Skeletal muscle cell (primary cell): Measurements from ENCODE around the gene CGB3.
"Not testable (repeated sequence)": the region's sequence is repeated elsewhere in the genome, so short reads cannot be mapped to it uniquely, and the experiment has no call there.

Experiments
- DNase-seq: peaks from one replicate; pipeline ENCODE4 v3.0.0-alpha.2; 2010; ENCODE audit warnings: low read depth
- H3K4me3 ChIP-seq: 2 replicates; pipeline ENCODE4 v1.5.1; 2011; ENCODE audit warnings: low read depth, mild to moderate bottlenecking, control low read depth, low read length, moderate library complexity

Gene CGB3

DNA sequence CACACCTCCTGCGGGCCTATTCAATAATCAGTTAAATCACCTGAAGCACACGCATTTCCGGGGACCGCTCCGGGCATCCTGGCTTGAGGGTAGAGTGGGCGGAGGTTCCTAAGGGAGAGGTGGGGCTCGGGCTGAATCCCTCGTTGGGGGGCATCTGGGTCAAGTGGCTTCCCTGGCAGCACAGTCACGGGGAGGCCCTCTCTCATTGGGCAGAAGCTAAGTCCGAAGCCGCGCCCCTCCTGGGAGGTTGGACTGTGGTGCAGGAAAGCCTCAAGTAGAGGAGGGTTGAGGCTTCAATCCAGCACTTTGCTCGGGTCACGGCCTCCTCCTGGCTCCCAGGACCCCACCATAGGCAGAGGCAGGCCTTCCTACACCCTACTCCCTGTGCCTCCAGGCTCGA is 19.4 kb upstream of the CGB3 start, which contains the start of gene CGB5:
TSS of gene CGB5 (plus strand) at position 301 of the 400 bp plus-strand sequence. CDS start 362 bp downstream, outside the sequence.
- DNase-seq, H3K4me3 ChIP-seq: not testable (repeated sequence)

DNA sequence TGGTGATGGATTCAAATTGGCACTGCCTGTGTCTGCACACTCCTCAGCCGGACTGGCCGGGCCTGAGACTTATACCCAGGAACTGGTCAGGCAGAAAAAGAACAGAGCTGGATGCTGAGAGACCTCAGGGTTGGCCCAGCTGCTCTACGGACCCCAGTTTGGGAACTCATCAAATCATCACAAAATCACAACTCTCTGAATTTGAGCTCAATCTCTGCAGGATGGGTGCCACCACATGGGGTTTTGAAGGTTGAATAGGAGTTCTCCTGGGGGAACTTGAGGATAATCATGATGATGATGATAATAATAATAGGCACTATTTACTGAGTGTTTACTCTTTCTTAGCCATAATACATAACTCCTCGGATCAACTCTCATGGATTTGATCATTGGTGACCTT is 18.5 kb upstream of the CGB3 start:
- not testable (repeated sequence) for H3K4me3 ChIP-seq, DNase-seq

- no peak overlapping the region for H3K4me3 ChIP-seq
- DNase-seq, result no peak
Measured at GRCh38 chr19:49042177-49042576, 18.0 kb upstream of the CGB3 start.

- not testable (repeated sequence) for H3K4me3 ChIP-seq, DNase-seq
Measured at GRCh38 chr19:49039736-49040135, 15.6 kb upstream of the CGB3 start.

- DNase-seq, H3K4me3 ChIP-seq: not testable (repeated sequence)
Measured at GRCh38 chr19:49038557-49039276, 14.6 kb upstream of the CGB3 start.

GRCh38 chr19:49038111-49038510 is 14.0 kb upstream of the CGB3 start:
- not testable (repeated sequence) for H3K4me3 ChIP-seq, DNase-seq

DNA sequence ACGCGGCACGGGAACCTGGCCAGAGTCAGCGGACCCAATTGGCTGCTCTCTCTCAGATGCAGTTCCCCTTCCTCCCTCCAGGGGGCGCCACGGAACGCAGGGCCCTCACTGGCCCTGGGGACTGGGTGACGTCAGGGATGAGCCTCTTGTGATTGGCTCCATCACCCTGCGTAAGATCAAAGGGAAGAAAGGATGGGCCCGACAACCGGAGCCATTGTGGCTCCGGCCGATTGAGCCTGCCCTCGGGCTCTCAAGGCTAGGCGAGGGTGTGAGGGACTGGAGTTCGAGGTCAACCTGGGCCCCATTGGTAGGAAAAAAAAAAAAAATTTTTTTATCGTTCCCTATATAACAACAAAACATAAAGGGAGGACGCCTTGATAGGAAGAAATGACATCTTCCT is 12.7 kb upstream of the CGB3 start, which contains the start of gene CGB1:
TSS of gene CGB1 (minus strand) at position 81 of the 400 bp plus-strand sequence. CDS start 184 bp downstream, outside the sequence.
- not testable (repeated sequence) for DNase-seq

GRCh38 chr19:49031642-49032301 is 7.6 kb upstream of the CGB3 start, which contains the start of gene CGB2:
Gene CGB2, plus strand, starts transcription at chr19:49031890. Its CDS starts 206 bp downstream, at chr19:49032096.
- not testable (repeated sequence) for H3K4me3 ChIP-seq, DNase-seq

More for the DNA sequence above, 12.7 kb upstream of the CGB3 start, which contains the start of gene CGB1:
- not testable (repeated sequence) for H3K4me3 ChIP-seq

GRCh38 chr19:49030323-49030722 is 6.2 kb upstream of the CGB3 start:
- not testable (repeated sequence) for DNase-seq, H3K4me3 ChIP-seq

DNA sequence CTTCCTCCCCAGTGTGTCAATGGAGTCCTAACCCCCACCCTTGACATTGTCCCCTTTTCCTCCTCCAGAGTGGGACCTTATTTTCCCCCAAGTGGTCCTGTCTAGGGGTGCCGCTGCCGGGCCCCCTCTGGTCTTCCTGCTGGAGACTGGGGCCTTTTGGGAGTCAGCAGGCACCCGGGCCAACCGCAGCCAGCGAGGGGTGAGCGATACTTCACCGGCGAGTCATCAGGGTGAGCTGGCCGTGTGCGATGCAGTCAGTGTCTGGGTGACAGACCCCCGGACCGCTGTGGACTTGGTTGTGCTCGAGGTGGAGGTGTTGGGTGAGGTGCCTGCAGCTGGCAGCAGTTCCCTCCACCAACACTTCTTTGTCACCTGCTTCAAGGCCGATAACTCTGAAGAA is 5.6 kb upstream of the CGB3 start:
- H3K4me3 ChIP-seq, DNase-seq: not testable (repeated sequence)

DNA sequence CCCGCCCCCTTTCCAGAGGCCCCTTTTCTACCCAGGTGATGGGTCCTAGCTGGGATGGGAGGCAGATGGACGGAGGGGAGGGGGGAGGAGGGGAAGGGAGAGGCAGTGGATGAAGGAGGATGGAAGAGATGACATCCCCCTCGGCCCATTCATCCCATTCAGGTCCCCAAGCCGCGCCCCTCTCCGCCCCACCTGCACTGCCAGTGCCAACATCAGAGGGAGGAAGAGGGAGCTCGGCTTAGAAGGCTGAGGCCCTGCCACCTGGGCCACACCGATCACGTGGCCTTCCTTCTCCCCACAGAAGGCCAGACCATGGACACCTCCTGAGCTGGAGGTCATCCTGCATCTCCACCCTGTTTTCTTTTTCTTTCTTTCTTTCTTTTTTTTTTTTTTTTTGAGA is 4.6 kb upstream of the CGB3 start:
- DNase-seq, H3K4me3 ChIP-seq: not testable (repeated sequence)

GRCh38 chr19:49025599-49025998 is 1.5 kb upstream of the CGB3 start:
- DNase-seq, H3K4me3 ChIP-seq: not testable (repeated sequence)

- DNase-seq, result not testable (repeated sequence)
Measured at GRCh38 chr19:49025088-49025487, 955 bp upstream of the CGB3 start.

DNA sequence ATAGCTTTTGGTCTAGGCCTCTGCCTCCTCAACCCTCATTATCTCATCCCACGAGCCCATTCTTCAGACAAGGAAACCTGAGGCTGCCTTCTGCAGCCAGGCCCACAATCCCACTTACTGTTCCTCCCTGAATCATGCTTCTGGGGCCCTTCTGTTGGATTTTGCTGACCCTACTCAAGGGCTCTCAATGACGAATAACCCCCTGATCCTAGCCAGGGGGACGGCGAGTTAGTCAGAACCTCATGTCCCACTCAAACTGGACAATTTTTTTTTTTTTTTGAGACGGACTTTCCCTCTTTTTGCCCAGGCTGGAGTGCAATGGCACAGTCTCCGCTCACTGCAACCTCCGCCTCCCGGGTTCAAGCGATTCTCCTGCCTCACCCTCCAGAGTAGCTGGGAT is 2.0 kb downstream of the CGB3 start:
- no peak overlapping the region for H3K4me3 ChIP-seq
- DNase-seq, result no peak

More at GRCh38 chr19:49025088-49025487, 955 bp upstream of the CGB3 start:
- H3K4me3 ChIP-seq, result not testable (repeated sequence)

- no peak overlapping the region for H3K4me3 ChIP-seq
- DNase-seq, result peak; percentile 27
Measured at GRCh38 chr19:49020931-49021895, 2.9 kb downstream of the CGB3 start.

GRCh38 chr19:49020342-49020741 is 3.8 kb downstream of the CGB3 start:
- no peak overlapping the region for H3K4me3 ChIP-seq
- no peak for DNase-seq

DNA sequence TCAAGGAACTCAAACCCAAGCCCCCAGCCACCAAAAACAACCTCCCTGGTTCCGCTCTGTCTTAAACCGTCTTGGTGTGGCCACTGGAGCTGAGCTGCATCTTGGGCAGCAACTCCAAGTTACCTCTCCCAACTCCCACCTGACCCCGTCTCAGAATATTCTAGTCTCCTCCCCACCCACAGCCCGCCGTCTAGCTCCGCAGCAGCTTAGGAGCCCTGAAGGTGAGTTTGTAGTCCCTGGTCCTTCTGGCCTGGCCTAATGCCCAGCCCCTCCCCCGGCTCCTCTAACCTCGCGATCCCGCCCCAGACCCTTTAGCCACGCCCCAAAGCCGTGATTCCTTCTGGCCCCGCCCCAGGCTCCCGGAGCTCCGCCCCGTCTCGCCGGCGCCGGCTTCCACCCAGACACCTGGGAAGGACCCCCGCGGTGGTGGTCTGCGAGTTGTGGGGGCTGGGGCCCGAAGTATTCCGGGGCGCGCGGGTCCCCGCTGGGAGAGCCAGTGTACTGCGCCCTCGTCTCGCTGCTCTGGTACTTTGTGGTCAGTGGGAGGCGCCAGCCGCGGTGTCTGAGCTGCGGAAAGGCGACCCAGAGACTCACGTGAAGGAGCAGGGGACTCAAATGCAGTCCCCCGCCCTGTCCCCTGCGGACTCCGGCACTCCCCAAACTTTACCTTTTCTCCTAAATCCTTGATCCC is 4.7 kb downstream of the CGB3 start:
- peak overlapping the region; percentile 33 for H3K4me3 ChIP-seq
- DNase-seq, result no peak

- DNase-seq, result not testable (repeated sequence)
- H3K4me3 ChIP-seq, result peak overlapping the region; percentile 48
Measured at GRCh38 chr19:49018388-49019241, 5.5 kb downstream of the CGB3 start.
